Raji (cell line): ENCODE results near the gene LRRC49.

Experiments
- POLR2A ChIP-seq: IDR thresholded peaks from 2 replicates; pipeline ENCODE4 v1.6.1; 2011; ENCODE audit warnings: low read depth, low read length, control low read depth; ENCODE audit not compliant: insufficient read depth

LRRC49 gene

DNA sequence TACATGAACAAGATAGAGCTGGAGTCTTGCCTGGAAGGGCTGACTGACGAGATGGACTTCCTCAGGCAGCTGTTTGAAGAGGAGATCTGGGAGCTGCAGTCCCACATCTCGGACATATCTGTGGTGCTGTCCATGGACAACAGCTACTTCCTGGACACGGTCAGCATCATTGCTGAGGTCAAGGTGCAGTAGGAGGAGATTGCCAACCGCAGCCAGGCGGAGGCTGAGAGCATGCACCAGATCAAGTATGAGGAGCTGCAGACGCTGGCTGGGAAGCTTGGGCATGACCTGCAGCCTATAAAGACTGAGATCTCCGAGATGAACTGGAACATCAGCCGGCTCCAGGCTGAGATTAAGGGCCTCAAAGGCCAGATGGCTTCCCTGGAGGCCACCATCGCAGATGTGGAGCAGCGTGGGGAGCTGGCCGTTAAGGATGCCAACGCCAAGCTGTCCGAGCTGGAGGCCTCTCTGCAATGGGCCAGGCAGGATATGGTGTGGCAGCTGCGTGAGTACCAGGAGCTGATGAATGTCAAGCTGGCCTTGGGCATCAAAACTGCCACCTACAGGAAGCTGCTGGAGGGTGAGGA lies 33.2 kb upstream of the LRRC49 start:
- no peak for TF ChIP-seq POLR2A

DNA sequence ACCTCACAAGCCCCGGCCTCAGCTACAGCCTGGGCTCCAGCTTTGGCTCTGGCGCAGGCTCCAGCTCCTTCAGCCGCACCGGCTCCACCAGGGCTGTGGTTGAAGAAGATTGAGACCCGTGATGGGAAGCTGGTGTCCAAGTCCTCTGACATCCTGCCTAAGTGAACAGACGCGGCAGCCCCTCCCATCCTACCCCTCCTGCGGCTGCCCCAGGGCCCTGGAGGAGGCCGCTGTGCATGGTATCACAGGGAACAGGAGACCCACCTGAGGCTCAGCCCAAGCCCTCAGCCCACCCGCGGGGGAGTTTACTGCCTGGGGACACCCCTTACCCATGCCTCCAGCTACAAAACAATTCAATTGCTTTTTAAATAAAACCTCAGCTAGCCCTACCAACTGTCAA lies 32.6 kb upstream of the LRRC49 start:
- no peak for TF ChIP-seq POLR2A

DNA sequence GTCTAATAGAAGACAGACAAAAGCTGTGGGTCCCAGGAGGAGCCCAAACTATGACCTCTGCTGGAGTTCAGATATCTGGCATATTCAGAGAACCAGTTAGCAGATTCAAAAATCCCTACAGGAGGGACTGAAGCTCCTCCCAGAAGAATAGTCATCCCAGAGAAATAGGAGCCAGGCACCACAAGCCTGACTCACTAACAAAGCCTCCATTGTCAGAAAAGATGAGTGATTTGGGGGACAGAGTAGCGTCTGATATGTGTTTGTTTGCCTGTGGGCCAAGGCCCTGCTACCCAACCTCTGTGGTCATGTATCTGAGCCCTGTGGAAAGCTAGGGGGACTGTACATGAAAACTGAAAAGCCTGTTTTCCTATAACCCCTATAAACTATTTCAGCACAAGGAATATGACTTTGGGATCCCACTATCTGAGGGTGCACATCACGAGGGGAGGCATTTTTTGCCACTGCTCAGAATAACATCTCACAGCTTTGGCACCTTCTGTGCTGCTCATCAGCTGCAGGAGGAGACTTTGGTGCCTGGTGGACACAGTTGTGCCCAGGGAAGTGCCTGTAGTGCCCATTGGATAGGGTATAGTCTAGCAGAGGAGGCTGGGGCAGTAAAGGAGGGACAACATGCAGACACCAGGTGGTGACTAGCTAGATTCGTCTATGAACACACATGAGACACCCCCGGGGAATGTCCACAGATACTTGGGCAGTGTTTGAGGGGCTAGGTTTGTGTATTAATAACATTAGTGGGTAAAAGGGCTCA lies 29.0 kb upstream of the LRRC49 start:
- no peak for TF ChIP-seq POLR2A

DNA sequence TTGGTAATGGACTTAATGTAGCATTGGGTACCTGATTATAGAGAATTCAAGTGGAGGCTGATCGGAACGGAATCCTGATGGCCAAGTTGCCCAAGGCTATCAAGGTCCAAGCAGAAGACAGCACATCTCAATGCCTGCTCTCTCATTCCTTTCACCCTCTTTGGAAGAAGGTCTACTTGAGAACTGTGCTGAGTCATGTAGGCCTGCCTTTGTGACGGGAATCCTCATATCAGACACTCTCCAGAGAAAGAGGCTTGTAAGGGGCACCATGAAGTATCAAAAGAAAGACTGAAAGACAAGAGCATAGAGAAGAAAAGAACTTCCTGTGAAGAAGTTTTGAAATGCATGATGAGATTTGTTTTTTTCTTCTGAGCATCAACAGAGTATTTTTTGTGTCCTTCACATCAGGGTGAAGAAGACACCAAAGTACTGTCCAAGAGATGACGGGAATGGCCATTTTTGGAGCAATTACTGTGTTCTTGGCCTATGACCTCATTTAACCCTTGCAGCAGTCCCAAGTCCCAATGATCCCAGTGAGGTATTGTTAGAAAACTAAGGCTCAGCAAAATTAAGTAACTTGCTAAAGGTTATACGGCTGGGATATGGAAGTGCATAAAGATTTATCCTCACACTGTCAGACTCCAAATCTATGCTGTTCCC lies 25.5 kb upstream of the LRRC49 start:
- no peak for TF ChIP-seq POLR2A

DNA sequence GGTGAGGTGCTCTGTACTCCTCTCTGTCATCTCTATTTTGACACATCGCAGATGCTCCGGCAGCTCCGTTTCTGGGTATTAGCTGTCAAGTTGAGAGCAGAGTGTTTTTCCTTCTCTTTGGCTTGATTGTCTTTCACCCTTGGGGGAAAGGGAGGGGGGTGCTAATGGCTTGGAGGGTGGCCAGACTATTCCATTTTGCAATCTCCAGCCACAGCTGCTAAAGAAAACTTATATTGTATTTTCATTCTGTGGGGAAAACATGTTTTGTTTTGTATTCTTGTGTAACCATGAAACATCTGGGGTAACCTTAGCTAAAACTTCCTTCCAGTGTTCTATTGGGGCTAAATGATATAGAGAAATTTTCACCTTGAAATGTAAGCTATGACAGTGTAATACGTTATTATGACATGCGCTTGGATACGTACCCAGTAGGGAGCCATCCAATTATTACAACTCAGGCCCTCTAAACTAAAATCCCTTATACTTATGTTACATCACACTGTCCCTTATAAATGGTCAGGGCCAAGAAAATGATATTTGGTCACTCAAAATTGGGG lies 24.6 kb upstream of the LRRC49 start:
- TF ChIP-seq POLR2A = no peak

DNA sequence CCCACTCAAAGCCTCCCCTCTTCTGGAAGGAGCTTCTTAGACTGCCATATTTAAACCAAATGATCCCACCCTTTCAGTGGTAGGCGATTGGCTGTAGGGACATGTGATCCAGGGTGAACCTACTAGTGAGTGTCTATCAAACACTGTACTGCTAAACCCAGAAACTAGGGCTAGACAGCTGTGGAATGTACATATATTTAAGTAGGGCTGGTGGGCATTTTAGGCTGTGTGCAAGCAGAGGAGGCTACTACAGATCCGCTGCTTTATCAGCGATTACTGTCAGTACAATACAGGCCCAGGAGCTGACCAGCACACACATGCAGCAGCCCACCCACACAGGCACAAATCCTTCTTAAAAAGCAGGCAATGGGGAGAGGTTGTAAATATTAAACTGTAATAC lies 23.3 kb upstream of the LRRC49 start:
- no peak for TF ChIP-seq POLR2A

DNA sequence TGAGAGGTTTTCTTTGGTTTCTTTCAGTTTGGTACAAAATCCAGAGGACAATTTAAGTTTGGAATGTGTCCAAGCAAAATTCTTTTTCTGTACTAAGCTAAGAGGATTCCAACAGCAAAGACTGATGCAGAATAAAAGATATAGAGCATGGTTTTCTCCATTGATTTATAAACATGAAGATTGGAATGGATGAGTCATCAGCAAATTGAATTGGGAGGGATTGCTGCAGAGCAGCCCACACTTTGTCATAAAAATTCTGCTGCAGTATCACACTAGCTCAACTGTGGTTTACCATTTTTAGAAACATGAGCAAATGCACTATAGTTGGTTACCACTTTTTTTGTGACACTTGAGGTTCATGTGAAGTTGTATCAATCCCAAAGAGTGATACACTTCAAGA lies 22.6 kb upstream of the LRRC49 start:
- TF ChIP-seq POLR2A = no peak

DNA sequence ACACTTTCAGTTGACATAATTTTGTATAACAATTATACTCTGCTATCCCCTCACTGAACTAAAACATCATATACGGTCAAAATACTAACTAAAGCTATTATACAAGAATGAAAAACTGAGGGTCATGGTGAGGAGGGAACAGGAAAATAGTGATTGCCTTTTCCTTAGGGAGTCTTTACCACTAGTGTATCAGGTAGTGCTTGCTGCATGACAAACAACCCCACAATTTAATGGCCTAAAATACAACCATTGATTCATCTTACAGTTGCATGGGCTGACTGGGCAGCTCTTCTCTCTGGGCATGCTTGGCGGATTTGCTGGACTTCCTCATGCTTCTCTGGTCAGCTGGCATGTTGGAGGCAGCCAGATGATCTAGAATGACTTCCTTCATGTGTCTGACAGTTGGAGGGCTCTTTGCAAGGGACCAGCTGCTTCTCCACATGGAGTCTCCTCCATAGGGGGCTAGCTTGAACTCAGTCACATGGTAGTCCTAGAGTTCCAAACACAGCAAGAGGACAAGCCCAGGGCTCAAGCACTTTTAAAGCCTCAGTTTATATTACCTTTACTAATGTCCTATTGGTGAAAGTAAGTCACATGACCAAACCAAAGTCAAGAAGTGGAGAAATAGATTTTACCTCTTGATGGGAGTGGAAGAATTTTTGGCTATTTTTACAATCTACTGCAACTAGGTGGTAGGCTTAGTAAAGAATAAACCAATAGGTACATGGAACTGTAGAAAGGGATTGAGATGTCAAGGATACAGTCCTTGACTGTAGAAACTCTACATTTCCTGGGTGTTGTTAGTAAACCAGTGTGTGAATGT lies 19.2 kb upstream of the LRRC49 start:
- no peak for TF ChIP-seq POLR2A

DNA sequence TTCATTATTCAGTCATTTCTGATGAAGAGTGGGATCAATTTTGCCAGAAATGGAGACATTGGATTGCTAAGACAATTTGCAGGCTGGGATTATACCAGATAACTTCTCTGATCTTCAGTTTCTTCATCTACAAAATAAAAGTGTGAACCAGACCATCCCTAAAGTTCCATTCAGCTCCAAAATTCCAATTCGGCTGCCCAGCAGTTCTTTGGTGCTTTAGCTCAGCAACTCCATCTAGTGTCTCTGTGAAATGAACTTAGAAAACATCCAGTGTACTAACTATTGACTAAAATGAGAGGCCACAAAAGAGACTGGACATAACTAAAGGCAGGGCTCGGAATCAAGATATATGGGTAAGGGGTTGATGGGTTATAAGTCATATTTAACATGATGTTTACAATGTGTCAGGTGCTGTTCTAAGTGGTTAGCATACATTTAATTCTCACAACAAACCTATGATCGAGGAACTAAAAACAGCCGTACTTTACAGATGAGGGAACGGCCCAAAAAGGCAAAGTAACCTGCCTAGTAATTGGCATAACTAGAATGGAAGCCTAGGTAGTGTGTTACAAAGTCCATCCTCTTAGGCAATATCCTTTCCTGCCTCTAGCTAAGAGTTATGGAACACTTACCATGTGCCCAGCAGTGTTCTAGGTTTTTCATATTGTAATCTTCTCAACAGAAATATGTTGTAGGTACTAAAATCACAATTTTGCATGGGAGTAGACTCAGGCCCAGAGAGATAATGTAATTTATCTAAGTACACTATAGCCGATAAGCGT lies 17.4 kb upstream of the LRRC49 start:
- no peak for TF ChIP-seq POLR2A

DNA sequence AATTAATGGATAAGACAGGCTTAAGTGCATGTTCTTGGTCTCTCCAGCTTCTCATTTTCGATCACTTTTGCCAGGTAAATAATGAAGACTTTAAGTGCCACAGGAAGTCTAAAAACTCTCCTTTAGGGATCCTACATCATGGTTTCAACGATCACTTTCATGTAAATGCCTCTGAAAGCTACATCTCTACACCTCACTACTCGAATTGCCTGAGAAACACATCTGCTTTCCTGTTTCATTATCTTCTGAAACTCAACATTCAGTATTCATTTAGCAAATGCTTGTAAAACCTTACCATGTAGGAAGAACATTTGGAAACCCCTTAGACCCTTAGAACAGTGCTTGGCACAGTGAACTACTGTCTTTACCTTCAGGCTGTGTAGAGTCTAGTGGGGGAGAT lies 16.6 kb upstream of the LRRC49 start:
- no peak for TF ChIP-seq POLR2A

DNA sequence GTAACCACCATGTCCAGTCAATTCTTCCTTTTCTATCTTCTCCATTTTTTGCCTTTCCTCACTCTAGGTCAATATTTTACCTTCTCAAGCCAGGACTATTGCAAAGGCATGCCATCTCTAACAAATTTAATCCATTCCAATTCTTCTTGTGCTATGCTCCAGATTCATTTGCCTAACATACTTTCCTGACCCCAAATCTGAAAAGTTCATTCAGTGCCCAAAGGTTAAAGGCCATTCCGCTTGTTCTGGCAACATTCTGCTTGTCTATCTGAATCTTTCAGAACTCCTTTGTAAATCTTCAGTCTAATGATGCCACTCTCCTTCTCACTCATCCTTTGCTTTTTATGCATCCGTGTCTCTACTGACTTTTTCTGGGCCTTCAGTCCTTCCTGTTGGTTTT lies 15.9 kb upstream of the LRRC49 start:
- no peak for TF ChIP-seq POLR2A

DNA sequence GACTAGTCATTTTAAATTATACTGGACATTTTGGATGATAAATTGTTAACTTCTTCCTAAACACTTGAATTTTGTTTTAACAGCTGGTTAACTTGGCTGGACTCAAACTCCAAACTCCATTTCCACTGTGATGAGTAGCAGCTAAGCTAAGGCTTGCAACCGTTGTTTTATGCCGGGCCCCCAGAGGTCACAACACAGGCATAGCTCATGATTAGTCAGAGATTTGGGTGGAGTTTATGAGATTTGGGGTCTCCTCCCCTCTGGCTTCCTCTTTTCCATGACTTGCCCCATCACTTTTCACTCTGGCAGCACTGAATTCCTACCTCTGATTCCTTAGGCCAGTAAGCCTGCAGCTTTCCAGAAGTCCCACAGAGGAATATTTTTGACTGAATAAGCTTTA lies 13.2 kb upstream of the LRRC49 start:
- TF ChIP-seq POLR2A = no peak

DNA sequence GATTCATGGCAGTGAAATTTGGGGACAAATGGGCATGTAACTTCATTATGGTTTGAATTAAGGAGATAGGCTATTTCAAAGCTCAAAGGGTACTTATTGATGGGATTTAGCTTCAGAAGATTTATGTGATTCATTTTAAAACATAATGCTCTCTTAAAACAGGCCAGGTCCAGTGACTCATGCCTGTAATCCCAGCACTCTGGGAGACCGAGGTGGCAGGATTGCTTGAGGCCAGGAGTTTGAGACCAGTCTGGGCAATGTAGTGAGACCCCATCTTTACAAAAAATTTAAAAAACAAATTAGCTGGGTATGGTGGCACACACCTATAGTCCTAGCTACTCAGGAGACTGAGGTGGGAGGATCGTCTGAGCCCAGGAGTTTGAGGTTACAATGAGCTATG lies 11.8 kb upstream of the LRRC49 start:
- TF ChIP-seq POLR2A = no peak

DNA sequence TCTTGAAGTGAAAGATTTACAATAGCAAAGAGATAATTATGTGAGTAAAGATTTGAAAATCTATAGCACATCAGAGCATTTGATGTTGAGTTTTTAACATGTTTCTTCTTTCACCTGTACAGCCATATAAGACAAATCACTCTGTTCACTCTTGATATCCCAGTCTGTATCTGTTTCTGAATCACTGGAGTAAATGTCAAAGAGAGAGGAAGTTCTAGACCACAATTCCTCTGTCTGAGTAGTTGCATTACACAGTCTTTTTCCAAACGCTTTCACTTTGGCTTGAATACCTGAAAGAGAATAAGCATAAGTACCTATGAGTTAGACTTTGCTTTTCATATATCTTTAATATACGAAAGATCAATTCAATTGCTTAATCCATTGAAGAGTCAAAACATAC lies 10.3 kb upstream of the LRRC49 start:
- TF ChIP-seq POLR2A = no peak
